Ovary (tissue), 3 donors: ENCODE data around the gene TNK2.

Experiments used
- EP300 ChIP-seq: sonication (generic); formaldehyde crosslinking; IDR thresholded peaks from one replicate; pipeline ENCODE4 v1.6.1; 2017; ENCODE audit warnings: antibody characterized with exemption
- POLR2A ChIP-seq: fragments of 450-650 bp; IDR thresholded peaks from one replicate; pipeline ENCODE4 v1.6.1; 2017; ENCODE audit warnings: antibody characterized with exemption, mild to moderate bottlenecking, moderate library complexity
- TF ChIP-seq, protein P1 (sequence below), 3 donors: fragments of 450-650 bp in 2 of 3; fragments of 200-600 bp in 1 of 3; IDR thresholded peaks; one replicate each; pipeline versions ENCODE4 v1.5.1 to v1.8.0; 2016 to 2022; ENCODE audit warnings: antibody characterized with exemption in 3 of 3, mild to moderate bottlenecking in 1 of 3
- donor health status: DM: no; HTN: no; CAD: no.

DNA sequence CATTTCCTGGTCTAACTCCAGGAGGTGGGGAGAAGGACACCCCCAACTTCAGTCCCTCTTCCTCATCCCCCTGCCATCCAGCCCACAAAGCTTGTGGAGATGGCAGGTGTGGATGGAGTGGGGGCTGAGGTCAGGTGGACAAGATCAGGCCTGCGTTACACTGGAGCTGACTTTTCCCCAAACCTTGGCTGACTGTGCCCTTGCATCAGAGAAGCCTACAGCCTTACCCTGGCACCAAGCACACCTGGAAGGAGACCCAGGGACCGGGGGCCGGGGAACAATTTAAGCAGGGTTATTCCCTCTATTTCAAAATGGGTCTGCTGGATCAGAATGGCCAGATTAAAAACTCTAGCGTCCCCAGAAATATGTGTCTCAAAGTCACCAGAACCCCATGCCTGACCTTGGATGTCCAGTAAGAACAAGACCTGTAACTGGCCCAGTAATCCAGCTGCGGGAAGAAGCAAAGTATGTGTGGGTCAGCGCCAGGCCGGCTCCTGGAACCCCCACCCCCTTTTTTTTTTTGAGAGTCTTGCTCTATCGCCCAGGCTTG, 14.4 kb downstream of the TNK2 start:
- TF ChIP-seq POLR2A (no peak), EP300 (no peak)
- TF ChIP-seq, protein P1, sequence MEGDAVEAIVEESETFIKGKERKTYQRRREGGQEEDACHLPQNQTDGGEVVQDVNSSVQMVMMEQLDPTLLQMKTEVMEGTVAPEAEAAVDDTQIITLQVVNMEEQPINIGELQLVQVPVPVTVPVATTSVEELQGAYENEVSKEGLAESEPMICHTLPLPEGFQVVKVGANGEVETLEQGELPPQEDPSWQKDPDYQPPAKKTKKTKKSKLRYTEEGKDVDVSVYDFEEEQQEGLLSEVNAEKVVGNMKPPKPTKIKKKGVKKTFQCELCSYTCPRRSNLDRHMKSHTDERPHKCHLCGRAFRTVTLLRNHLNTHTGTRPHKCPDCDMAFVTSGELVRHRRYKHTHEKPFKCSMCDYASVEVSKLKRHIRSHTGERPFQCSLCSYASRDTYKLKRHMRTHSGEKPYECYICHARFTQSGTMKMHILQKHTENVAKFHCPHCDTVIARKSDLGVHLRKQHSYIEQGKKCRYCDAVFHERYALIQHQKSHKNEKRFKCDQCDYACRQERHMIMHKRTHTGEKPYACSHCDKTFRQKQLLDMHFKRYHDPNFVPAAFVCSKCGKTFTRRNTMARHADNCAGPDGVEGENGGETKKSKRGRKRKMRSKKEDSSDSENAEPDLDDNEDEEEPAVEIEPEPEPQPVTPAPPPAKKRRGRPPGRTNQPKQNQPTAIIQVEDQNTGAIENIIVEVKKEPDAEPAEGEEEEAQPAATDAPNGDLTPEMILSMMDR (IDR thresholded peaks at IDR 0.05): no peak
